Activated T-cell treated with anti-CD3 and anti-CD28 coated beads, Interleukin-2, amount 50 U/mL, for 1 hour (primary cell): Measurements from ENCODE around the gene CARD11.
"Not testable (repeated sequence)": the region's sequence is repeated elsewhere in the genome, so short reads cannot be mapped to it uniquely, and the experiment has no call there.

Source experiments
- DNase-seq: peaks from one replicate; pipeline ENCODE4 v3.0.0-alpha.2; 2020

Gene CARD11

DNA sequence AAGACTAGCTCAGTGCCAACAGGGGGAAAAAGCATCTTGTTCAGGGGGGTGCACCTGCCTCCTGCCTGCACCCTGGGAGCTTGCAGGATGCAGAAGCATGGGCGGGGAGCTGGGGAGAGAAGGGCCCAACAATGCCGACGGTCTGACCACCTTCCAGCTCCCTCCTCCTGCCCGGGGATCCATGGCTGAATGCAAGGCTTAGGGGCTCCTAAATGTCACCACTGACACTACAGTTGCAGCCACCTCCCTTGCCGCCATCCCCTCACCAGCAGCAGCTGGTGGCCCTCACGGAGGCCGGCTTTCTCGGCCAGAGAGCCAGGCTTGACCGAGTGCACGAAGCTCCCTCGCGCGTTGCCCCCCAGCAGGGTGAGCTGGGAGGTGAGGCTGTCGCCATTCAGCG lies 120.8 kb downstream of the CARD11 start:
- no peak for DNase-seq

DNA sequence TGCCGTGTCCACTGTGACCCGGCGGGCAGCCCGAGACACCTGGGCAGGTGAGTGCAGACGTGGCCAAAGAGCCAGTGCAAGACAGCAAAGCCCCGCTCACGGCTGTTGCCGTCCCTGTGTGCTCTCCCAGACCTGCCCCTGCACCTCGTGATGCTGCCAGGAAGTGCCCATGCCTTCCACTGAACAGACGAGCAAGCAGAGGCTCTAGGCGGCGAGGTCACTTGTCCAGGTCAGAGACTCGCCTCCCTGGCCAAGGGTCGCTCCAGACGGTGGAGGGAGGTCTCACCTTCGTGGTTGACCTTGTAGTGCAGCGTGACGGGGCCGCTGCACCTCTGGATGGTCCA lies 121.3 kb downstream of the CARD11 start:
- no peak for DNase-seq

DNA sequence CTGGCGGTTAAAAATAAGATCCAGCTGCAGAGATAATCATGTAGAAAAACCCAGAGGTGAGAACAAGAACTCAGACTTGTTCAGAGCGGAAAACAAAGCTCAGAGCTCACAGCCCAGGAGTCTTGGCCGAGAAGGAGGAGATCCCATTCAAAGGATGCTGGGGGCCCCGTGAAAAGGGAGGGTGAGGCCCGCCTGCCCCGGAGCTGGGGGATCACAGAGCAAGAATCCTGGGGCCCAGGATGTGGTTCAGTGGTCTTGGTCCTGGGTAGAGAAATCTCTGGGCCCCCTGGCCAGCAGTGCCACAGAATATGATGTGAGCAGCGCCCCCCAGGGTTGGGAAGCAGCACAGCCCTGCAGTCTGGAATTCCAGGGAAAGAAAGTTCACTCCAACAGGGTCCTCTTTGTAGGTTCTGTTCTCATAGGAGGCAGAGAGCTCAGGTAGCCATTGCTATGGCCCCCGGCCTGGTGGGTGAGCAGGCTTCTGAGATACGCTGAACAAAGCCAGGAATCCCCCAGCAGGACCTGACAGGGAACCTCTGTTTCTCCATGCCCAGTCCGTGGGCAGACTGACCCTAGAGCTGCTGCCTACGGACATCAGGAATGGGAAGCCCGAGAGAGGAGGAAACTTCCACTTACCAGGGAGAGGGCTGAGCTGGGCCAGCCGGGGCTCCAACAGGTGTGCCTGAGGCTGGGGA lies 121.9 kb downstream of the CARD11 start:
- no peak for DNase-seq

DNA sequence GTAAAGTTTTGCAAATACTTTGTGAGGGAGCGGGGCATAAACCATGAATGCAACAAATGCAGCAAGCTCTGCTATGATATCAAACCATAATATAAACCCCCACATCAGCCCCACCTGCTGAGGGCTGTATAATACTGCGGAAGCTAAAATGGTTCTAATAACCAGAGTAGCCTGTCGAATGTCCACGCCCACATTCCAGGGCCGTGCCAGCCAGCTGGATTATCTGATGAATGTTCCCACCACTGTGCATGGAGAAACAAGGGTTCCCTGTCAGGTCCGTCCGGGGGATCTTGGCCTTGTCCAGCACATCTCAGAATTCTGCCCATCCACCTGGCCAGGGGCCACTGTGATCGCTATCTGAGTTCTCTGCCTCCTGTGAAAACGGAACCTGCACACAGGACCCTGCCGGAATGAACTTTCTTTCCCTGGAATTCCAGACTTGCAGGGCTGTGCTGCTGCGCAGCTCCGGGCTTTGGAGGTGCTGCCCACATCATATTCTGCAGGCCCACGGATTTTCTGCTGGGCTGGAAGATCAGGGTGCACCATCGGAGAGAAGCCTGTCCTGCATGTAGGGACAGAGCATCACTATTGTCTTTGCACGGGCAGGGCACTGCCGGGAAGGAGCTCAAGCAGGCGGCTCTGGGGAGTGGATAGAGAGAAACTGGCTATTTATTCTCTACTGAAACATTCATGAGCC lies 122.6 kb downstream of the CARD11 start:
- DNase-seq: no peak

DNA sequence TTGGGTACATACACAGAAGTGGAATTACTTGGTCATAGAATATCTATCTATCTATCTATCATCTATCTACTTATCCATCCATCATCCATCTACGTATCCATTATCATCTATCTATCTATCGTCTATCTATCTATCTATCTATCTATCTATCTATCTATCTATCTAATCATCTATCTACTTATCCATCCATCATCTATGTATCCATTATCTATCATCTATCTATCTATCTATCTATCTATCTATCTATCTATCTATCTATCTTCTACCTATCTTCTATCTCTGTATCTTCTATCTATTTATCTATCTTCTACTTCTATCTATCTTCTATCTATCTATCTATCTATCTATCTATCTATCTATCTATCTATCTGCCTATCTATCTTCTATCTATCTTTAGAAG lies 123.2 kb downstream of the CARD11 start:
- DNase-seq: not testable (repeated sequence)

DNA sequence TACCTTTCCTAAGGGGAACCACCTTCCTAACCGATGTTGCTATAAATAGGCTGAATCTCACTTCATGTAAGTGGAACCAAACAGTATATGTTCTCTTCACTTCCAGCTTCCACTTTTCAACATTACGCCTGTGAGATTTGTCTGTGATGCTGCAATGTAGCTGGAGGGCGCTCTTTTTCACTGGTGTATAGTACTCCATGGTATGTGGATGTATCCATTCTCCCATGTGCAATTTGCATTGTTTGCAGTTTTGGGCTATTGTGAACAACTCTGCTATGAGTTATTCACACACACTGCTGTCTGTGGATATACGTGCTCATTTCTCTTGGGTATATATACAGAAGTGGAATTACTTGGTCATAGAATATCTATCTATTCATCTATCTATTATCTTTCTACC lies 123.6 kb downstream of the CARD11 start:
- DNase-seq: no peak

DNA sequence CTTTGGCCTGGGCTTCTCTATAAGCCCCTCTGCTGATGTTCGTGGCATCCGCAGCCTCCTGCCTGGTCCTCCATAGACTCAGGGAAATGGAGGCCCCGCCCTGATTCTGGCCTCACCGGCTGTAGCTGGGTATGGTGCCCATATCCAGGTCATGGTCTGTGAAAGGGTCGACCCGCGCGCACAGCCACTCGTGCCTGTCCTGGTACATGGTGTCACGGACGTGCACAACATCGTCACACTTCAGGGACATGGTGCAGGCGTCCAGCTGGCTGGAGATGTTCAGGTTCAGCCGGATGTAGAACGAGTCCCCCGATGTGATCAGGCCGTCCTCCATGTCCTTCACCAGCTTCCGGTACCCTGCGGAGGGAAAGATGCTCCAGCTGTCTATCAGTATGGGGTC lies 124.4 kb downstream of the CARD11 start:
- DNase-seq: no peak

DNA sequence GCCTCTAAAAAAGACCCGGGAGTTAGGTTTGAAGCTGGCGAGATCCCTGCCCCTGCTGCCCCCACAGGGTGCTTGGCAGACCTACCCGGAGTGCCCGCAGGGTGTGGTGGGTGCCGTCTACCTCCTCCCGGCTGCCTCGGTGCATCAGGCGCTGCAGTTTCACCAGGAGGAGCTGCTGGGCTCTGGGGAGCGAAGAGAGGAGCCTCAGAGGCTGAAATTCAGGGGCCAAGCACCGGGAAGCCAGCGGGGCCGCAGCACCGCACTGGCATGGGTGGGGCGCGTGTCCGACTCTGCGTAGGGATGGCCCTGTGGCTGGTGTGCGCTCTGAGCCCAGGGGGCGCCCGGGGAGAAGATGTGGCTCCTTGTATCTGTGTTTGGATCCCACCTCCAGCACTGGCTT lies 125.3 kb downstream of the CARD11 start:
- DNase-seq: no peak

DNA sequence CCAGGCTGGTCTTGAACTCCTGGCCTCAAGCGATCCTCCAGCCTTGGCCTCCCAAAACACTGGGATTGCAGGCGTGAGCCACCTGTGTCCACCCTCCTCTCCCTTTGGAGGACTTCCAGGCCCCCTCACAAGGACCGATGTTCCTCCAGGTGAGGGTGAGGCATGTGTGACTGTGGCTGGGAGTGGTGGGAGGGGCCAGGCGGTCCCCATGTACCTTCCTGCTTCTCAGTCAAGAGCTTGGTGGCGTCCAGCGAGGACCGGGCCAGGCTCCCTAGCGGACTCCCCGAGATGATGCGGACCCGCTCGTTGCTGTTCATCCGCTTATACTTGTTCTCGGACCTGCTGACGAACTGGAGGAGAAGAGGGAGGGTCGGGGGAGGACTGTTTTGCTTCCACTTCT lies 128.6 kb downstream of the CARD11 start:
- DNase-seq: no peak

DNA sequence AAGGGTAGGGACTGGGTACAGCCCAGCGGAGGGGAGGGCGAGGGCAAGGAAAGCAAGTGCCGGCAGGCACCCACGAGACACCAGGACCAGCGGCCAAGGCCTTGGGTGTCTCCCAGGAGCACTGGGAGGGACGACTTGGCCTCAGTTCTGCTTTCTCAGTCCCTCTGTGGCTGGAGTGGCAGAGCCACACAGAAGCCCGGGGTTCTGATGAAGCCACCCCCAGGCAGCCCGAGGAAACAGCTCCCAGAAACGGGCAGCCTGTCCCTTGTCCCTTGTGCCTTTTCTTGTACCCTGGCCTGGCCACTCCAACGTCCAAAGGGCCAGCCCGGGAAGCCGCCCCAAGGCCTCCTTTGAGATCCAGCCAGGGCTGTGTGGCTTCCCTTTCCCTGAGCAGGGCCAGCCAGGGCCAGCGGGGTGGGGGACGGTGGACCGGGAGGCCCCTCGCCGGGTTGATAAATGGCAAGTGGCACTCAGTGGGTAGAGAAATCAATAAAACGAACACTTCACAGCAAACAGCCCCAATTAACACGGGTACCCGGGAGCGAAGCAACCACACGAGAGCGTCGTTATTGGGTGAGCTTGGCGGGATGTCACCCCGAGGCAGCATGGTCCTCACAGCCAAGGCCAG lies 129.8 kb downstream of the CARD11 start:
- DNase-seq: no peak

DNA sequence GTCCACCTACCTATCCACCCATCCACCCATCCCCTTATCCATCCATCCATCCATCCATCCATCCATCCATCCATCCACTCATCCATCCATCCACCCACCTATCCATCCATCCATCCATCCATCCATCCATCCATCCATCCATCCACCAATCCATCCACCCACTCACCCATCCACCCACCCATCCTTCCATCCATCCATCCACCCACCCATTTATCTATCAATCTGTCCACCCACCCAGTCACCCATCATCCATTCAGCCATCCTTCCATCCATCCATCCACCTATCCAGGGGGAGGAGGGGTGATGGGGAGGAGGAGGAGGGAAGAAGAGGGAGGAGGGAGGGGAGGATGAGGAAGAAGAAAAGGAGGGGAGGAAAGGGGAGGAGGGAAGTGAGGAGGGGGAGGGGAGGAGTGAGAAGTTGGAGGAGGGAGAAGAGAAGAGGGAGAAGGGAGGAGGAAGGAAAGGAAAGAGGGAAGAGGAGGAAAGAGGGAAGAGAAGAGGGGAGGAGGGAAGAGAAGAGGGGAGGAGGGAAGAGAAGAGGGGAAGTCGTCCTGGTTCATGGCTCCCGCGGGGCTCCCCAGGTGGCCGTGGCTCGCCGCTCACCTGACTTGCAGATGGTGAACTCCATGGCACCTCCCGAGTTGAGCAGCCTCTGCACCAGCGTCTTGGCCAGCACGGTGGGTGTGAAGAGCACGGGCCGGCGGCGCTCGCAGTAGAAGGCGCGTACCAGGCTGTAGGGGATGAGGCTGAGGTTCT lies 130.8 kb downstream of the CARD11 start:
- no peak for DNase-seq

DNA sequence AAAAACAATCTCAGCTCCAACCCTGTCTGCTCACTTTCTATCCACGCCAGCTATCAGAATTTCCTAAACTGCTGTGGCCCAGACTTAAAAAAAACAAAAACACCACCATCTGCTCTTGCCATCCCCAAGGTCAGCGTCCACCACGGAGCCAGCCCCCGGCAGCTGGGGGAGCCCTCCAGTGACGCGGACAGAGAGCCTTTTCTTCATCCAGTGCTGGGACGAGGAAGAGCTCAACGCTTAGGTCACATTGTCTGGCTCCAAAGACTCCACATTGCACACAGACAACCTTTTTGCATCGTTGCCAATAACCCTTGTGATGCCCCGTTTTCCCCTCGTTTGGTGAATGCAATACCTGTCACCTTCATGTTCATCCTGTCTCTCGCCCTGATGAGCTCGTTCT lies 132.2 kb downstream of the CARD11 start:
- no peak for DNase-seq

DNA sequence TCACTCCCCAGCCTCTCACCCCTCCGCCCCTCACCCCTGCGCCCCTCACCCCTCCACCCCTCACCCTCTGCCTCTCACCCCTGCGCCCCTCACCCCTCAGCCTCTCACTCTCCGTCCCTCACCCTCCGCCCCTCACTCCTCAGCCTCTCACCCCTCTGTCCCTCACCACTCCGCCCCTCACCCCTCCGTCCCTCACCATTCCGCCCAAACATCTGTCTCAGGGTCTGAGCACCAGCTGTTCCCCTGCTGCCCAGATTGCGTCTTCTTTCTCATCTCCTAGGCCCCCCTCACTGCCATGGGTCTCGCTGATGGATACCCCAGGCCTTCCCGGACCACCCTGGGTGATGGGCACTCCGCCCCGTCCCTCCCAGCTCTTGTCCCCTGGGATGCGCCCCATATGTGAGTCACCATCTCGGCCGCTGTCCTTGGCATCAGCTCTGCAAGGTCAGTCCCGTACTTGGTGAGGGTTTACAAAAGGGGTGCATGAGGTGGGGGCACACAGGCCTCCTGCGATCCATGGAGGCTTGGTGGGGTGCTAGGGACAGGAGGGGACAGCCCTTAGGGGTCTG lies 134.1 kb downstream of the CARD11 start:
- no peak for DNase-seq

DNA sequence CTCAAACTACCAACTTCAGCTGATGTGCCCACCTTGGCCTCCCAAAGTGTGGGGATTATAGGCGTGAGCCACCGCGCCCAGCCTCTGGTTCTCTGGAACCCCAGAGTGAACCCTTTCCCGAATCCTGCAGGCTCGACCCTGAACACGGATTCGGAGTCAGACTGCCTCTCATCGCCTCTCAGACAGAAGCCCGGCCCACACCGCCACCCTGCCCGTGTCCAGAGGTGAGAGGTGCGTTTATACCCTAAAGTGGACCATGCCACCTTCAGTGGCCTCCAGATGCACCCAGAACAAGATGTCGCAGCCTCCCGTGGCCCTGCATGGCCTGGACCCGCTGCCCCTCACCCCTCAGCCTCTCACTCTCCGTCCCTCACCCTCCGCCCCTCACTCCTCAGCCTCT lies 134.6 kb downstream of the CARD11 start:
- no peak for DNase-seq

DNA sequence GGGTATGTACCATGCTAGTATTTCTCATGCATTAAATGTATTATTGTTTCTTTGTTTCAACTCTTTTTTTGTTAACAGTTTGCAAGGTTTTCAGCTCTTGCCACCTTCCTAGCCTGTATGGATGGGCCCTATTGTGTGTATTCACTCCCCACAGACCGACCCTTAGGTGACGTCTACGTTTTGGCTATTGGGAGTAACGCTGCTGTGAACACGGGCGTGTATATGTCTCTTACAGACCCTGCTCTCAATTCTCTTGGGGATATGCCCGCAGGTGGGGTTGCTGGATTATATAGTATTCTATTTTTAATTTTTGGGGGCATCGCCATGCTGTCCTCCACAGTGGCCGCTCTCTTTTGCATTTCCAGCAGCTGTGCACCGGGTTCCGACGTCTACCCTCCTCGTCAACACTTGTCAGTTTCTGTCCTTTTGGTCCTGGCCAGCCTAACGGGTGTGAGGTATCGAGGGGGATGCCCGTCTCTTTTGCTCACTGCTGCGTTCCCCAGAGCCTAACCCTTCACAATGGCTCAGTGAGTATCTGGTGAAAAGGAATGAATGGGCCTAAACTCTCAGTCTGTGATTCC lies 135.5 kb downstream of the CARD11 start:
- DNase-seq: no peak

DNA sequence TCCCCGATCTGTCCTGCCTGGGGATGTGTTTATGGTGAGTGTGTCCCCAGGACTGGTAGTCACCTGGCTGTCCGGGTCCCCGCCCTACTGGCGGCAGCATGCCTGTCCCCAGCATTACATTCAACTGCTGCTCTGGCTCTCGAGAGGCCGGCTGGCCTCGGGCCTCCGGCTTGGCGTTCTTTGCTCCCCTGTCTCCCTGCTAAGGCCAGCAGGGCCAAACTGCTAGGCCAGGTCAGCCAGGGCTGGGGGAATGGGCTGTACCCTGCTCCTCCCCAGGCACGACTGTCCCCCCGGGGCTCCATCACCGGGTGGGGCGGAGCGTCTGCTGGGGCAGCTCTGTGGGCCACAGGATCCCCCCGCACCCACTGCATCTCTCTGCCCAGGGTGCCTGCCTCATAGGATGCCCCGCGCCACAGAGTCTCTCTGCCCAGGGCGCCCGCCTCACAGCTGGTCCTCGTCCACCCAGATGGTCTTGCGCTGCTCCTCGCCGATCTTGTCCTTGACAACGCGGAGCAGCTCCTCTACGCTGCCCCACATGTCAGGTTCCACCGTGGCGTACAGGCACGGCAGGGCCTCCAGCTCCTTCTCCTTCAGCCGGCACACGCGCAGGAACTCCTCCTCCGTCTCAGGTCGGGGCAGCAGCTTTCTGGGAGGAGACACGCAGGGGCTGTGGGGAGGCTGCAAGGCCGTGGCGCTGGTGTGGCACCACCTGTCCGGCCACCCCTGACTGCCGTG lies 137.3 kb downstream of the CARD11 start:
- DNase-seq: no peak

DNA sequence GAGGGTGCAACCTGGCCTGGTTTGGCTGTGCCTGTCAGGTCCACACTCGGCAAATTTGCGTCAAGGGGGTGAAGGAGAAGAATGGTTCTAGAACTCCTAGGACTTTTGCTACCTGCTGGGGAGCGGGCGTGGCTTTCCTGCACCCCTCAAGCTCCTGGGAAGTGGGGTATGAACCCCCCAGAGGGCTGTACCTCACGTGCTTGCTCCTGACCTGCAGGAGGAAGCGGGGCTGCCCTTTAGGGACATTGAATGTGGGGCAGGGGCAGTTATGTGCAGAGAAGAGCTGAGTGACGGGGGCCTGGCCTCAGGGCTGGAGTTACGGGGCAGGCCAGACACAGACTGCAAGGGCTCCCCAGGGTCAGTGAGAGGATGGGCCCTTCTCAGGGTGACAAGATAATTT lies 138.2 kb downstream of the CARD11 start:
- DNase-seq: no peak

DNA sequence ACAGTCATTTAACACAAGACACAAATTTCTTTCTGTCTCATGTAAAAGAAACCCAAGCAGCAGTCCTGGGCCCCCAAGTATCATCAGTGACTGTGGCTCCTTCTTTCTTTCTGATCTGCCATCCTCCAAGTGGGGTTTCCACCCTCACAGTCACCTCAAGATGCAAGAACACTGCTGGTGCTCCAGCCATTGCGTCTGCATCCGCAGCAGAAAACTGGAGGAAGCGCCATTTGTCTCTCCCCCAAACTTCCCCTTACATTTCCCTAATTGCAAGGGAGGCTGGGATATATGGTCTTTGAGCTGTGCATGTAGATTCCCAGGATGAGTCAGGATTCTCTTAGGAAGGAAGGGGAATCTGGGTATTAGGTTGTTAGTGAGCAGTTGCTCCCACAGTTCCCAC lies 138.6 kb downstream of the CARD11 start:
- DNase-seq: no peak

DNA sequence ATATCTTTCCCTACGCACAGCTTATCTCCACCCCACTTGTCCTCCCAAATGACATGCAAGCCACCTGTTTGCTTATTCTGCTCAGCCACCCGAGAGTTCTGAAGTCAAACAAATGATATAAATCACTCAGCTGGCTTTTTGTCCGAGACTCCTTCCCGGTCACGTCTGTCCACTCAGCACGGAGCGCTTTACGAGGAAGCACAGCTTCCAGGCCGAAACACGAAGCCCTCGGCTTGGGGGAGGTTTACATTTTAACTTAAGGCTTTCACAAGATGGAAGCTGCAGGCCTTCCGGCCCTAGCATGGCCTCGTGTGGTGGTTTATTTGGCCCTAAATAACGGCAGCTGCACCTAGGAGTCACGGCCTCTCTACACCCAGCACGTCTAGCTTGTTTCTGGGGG lies 139.5 kb downstream of the CARD11 start:
- no peak for DNase-seq

DNA sequence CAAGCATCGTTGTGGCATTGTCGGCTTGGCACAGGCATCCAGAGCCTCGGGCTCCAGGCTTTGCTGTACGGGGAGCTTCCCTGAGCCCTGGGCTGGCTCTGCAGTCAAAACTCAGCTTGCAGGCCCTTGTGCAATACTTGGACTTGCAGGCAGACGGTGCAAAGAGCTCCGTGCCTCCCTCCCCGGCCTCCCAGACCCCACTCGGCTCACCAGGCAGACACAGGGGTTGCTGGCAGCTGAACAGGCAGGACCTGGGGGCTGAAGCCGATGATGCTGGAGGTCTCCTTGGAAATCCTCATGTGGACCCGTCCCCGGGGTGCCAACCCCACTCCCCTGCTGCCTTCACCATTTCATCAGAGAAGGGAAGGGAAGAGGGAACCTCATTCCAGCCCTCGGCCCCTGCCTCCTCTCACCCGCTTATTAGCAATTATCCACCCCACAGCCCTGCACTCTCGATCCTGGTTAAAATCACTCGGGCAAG lies 139.9 kb downstream of the CARD11 start:
- DNase-seq: no peak

DNA sequence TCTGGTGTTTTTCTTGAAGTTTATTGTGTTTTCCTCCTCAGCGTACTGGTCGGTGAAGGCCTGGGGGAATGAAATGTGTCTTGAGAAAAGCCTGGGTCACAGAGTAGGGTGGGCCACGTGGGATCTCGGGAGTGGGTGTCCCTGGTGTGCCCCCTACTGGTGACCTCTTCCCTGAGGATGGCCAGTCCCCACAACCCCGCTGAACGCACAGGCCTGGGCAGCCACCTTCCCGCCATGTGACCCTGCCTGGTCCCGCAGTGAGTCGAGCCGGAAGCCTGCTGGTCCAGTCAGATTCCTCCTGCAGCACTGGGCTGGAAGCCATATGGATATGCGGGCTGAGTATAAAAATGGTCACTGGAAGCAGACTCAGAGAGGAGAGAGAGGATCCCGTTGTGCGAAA lies 146.6 kb downstream of the CARD11 start:
- no peak for DNase-seq

DNA sequence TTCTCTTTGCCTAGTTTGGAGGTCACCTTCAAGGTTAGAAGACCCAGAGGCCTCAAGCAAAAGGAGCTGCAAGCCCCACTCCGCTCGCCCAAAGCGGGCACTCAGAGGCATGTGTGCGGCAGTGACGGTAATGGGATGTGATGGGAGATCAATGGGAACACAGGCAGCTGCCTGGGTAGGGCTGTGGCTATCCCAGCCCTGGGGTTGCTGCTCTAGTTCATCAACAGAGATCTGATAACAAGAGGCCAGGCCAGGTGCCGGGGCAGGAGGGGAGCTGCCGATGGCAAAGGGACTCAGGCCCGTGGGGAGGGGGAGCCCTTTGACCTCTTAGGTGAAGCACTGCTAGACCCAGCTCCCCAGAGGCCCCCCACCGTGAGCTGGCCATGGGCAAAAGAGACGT lies 147.5 kb downstream of the CARD11 start:
- DNase-seq: no peak
